ENCODE measurements around the gene ANKRD13B. TPM values are rescaled to one million over a fixed set of nuclear protein-coding genes. Genes with fewer than 3 reads are reported as not detected.

ANKRD13B gene
- total RNA-seq, 1 experiment from 2014 or later = 17.9 TPM

DNA sequence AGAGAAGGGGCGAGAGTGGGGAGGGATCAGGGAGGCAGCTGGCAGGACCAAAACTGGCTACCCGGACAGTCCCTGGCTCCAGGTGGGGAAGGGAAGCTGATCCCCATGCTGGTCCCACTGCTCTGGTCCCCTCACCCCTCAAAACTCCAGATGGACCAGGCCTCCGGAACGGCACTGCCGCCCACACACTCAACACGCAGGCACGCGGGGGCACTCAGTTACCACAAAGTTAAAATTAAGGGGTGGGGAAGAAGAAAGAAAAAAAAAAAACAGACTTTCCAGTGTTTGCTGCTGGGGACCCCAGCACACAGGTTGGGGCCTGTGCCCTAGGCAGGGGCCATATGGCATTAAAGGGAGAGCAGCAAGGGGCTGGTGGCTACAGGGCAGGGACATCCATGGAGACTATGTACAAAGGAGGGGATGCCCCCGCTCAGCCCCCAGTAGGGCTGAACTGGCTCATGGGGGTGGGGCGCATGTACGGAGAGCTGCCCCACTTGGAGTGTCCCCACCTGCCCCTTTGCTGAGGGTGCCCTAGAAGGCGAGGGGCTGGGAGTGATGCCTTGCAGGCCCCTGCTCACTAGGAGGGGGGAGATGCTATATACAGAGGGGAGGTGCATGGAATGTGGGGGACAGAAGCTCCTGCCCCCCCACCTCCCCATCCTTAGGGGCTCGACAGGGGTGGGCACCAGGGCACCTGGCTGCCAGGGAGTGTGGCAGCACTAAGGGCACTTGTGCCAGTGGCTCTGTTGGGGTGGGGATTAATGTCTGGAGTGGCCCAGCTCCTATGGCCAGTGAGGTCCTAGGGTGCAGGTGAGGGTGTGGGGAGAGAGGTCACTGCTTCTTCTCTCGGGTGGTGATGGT lies 18.8 kb upstream of the ANKRD13B start:
- Mint-ChIP-seq H3K27me3 (ENCODE audit: insufficient read depth, unreplicated experiment) (no peaks in the 10 kb centered on the region), H3K4me3 (ENCODE audit: unreplicated experiment) (no peak overlapping the region), H3K4me1 (ENCODE audit: insufficient read depth, unreplicated experiment) (peaks cover 19% of the 10 kb centered on the region), H3K36me3 (ENCODE audit: insufficient read depth, unreplicated experiment) (peaks cover 38% of the 10 kb centered on the region), H3K27ac (ENCODE audit: low read depth, unreplicated experiment) (no peak overlapping the region), H3K9me3 (ENCODE audit: unreplicated experiment) (no peaks in the 10 kb centered on the region)
- TF ChIP-seq, protein P1, sequence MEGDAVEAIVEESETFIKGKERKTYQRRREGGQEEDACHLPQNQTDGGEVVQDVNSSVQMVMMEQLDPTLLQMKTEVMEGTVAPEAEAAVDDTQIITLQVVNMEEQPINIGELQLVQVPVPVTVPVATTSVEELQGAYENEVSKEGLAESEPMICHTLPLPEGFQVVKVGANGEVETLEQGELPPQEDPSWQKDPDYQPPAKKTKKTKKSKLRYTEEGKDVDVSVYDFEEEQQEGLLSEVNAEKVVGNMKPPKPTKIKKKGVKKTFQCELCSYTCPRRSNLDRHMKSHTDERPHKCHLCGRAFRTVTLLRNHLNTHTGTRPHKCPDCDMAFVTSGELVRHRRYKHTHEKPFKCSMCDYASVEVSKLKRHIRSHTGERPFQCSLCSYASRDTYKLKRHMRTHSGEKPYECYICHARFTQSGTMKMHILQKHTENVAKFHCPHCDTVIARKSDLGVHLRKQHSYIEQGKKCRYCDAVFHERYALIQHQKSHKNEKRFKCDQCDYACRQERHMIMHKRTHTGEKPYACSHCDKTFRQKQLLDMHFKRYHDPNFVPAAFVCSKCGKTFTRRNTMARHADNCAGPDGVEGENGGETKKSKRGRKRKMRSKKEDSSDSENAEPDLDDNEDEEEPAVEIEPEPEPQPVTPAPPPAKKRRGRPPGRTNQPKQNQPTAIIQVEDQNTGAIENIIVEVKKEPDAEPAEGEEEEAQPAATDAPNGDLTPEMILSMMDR (IDR thresholded peaks at IDR 0.05; ENCODE audit: unreplicated experiment) = no peak
- no peak for DNase-seq (ENCODE audit: unreplicated experiment)
- intact Hi-C loops (cut with micrococcal nuclease) = no loop called here
- CTCF ChIA-PET = interaction anchor here (0.6 to 9.2 kb wide), 7 partner anchors 12 to 513 kb away, joined by 3 to 57 read pairs (median 4); partner anchors contain the start of gene ANKRD13B
- no TSS peak for BruUV-seq (replicated peaks)
- POLR2A ChIA-PET = interaction anchor here (0.5 to 3.9 kb wide), 6 partner anchors 17 to 1158 kb away, joined by 3 to 15 read pairs (median 3); no protein-coding TSS in a partner anchor

GRCh38 chr17:29574732-29575510 lies 18.0 kb upstream of the ANKRD13B start:
- no TSS peak for BruUV-seq (replicated peaks)
- ChIA-PET POLR2A (interaction anchor here (0.6 to 3.9 kb wide), 5 partner anchors 16 to 1975 kb away, joined by 3 to 15 read pairs (median 3); no protein-coding TSS in a partner anchor), CTCF (interaction anchor here (0.6 to 9.2 kb wide), 6 partner anchors 11 to 435 kb away, joined by 3 to 57 read pairs (median 4); partner anchors contain the start of gene ANKRD13B)
- TF ChIP-seq, protein P1 (IDR thresholded peaks at IDR 0.05; ENCODE audit: unreplicated experiment) = no peak
- intact Hi-C loops (cut with micrococcal nuclease) = no loop called here
- H3K36me3 Mint-ChIP-seq (ENCODE audit: insufficient read depth, unreplicated experiment) = peaks cover 43% of the 10 kb centered on the region
- no peak overlapping the region for H3K27ac Mint-ChIP-seq (ENCODE audit: low read depth, unreplicated experiment)
- H3K27me3 Mint-ChIP-seq (ENCODE audit: insufficient read depth, unreplicated experiment) = no peaks in the 10 kb centered on the region
- no peak for DNase-seq (ENCODE audit: unreplicated experiment)
- peaks cover 18% of the 10 kb centered on the region for H3K4me1 Mint-ChIP-seq (ENCODE audit: insufficient read depth, unreplicated experiment)
- no peaks in the 10 kb centered on the region for H3K9me3 Mint-ChIP-seq (ENCODE audit: unreplicated experiment)
- H3K4me3 Mint-ChIP-seq (ENCODE audit: unreplicated experiment) = no peak overlapping the region

DNA sequence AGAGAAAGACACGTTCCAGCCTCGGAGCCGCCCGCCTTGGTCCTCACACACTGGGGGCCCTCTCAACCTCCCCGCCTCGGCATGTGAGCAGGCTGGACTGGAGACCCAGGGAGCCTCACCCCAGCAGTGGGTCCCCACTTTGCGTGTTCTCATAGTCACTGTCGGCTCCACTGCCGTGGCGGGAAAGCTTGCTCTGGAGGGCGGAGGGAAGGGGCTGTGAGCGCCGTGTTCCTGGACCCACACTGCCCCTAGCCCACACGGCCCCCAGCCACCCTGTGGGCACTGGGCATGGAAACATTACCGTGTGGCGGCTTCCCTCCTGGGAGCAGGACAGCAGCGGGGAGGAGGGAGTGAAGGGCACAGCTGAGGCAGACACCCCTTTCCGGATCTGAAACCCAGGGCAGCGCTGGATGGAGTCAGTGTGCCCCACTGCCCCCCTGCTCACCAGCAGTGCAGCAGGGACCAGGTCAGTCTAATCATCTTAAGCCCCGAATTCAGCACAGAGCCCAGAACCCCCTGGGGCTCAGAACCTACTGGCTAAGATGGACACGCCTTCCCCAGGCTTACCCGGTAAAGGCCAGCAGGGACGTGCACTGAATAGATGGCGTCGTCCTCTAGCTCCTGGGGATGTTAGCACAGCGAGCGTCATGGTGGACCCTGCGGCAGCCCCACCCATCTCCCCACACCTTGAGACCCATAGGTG lies 17.3 kb upstream of the ANKRD13B start:
- ChIA-PET CTCF (interaction anchor here (0.6 to 9.2 kb wide), 3 partner anchors 17 to 204 kb away, joined by 3 to 57 read pairs (median 5); partner anchors contain the start of gene ANKRD13B), POLR2A (interaction anchor here (1.3 to 3.9 kb wide), 2 partner anchors 16 to 206 kb away, joined by 3 to 15 read pairs; no protein-coding TSS in a partner anchor)
- Mint-ChIP-seq H3K27ac (ENCODE audit: low read depth, unreplicated experiment) (no peak overlapping the region), H3K36me3 (ENCODE audit: insufficient read depth, unreplicated experiment) (peaks cover 46% of the 10 kb centered on the region), H3K27me3 (ENCODE audit: insufficient read depth, unreplicated experiment) (no peaks in the 10 kb centered on the region), H3K4me3 (ENCODE audit: unreplicated experiment) (no peak overlapping the region), H3K4me1 (ENCODE audit: insufficient read depth, unreplicated experiment) (peaks cover 23% of the 10 kb centered on the region), H3K9me3 (ENCODE audit: unreplicated experiment) (no peaks in the 10 kb centered on the region)
- intact Hi-C loops (cut with micrococcal nuclease) = no loop called here
- TF ChIP-seq, protein P1 (IDR thresholded peaks at IDR 0.05; ENCODE audit: unreplicated experiment) = no peak
- no TSS peak for BruUV-seq (replicated peaks)
- no peak for DNase-seq (ENCODE audit: unreplicated experiment)

All from MCF 10A (cell line).